Measurements from ENCODE around the gene MSI2. TPM values are rescaled to one million over a fixed set of nuclear protein-coding genes. Genes with fewer than 3 reads are reported as not detected.
A peak's percentile ranks its signal among the peaks of the same experiment; 100 is the strongest.

The MSI2 gene
- total and polyA plus RNA-seq, 12 donors: 25.5 to 135 (median 121) TPM

DNA sequence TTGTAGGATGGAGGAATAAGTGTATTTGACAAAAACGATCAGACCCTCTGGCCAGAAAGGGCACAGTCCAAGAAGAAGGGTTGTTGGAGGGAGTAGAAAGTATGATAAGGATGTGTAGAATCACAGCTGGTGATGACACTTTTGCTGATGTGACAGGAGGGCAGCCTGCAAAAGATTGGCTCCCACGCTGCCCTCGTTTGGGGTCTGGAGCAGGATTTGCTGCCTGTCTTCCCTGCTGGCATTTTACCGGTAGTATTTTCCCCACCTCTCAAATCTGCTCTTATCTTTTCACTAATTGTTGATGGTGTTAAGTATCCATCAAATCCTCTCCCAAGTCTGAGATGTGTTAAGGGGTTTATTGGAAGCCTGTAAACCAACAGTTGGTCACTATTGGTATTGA is 280.0 kb downstream of the MSI2 start:
- Histone ChIP-seq H3K36me3 (peaks cover 0 to 8% (median 0%) of the 10 kb centered on the region in 9 donors), H3K27ac (no peak overlapping the region), H3K4me3 (no peak overlapping the region), H3K27me3 (no peaks in the 10 kb centered on the region), H3K9me3 (no peaks in the 10 kb centered on the region), H3K4me1 (peaks cover 12 to 47% (median 27%) of the 10 kb centered on the region in 9 donors)
- DNase-seq (no peak), ATAC-seq (no peak)
- 57 to 71% methylated on average over 4 of the region's 4 CpGs for WGBS, 2 donors
- intact Hi-C loops (cut with DNase I): loop anchor here in 1 of 10 donors (10.0 kb wide), 1 partner anchor 291 kb away; no protein-coding TSS in a partner anchor
- TF ChIP-seq CTCF (IDR thresholded peaks at IDR 0.05): no peak

- no peak for TF ChIP-seq CTCF (IDR thresholded peaks at IDR 0.05)
- 89 to 91% methylated on average over 10 of the region's 10 CpGs for WGBS, 2 donors
- DNase-seq: no peak
- Histone ChIP-seq H3K27me3 (no peaks in the 10 kb centered on the region), H3K36me3 (peaks cover 0 to 8% (median 0%) of the 10 kb centered on the region in 9 donors), H3K4me1 (peaks cover 16 to 54% (median 32%) of the 10 kb centered on the region in 9 donors), H3K4me3 (peak overlapping the region in 1 of 10 donors; percentile 18), H3K9me3 (no peaks in the 10 kb centered on the region), H3K27ac (peak overlapping the region in 5 of 10 donors; percentile 60 to 76 (median 71))
- intact Hi-C loops (cut with DNase I): loop anchor here in 1 of 10 donors (10.0 kb wide), 1 partner anchor 292 kb away; no protein-coding TSS in a partner anchor
- ATAC-seq: no peak
These were observed 280.6 kb downstream of the MSI2 start for GRCh38 chr17:57536789-57537523.

DNA sequence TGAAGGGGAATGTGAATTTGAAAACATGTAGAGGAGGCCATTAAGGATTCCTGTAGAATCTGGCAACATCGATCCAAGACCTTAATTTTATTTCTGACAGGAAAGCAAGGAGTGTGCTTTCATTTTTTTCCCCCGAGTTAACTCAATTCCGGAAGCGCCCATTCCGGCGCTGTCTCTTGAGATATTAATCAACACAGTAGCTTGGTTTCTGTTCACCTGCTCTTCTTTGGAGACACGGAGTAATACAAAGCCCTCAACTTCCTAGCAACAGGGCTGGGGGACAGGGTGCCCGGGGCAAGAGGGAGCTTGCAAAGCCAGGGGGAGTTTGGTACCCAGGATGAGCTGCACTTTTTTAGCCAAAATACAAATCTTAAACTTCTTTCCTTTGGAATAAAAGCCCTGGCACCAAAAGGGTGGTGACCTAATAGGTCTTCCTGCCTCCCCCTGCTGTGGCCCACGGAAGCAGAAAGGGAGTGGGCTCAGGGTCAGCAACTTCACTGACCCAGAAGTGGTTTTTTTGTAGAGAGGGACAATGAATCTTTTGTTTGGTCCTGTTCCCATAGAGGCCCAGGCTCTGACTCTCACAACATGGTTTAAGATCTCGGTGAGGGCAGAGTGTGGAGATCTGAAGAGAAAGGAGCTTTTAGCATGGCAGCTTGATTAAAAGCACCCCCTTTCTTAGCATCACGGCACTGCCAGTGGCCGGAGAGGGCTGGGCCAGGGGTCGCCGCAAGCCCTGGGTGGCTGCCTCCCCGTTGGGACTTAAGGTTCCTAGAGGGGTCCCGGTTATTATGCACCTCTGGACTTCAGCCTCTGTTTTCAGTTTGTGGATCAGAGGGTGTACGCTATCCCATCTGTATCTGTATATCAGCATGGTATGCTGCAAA is 281.4 kb downstream of the MSI2 start:
- DNase-seq (no peak), ATAC-seq (peak in 6 of 8 donors; percentile 8 to 58 (median 28))
- WGBS, 2 donors: 60 to 68% methylated on average over 17 of the region's 17 CpGs
- peak overlapping the region in 9 of 10 donors; percentile 3 to 76 (median 60) for H3K27ac ChIP-seq
- no peaks in the 10 kb centered on the region for H3K27me3 ChIP-seq
- H3K9me3 ChIP-seq: no peaks in the 10 kb centered on the region
- no peak for TF ChIP-seq CTCF (IDR thresholded peaks at IDR 0.05)
- peaks cover 16 to 62% (median 39%) of the 10 kb centered on the region in 9 donors for H3K4me1 ChIP-seq
- intact Hi-C loops (cut with DNase I): loop anchor here in 1 of 10 donors (10.0 kb wide), 1 partner anchor 293 kb away; no protein-coding TSS in a partner anchor
- peaks cover 0 to 3% (median 0%) of the 10 kb centered on the region in 9 donors for H3K36me3 ChIP-seq
- peak overlapping the region in 3 of 10 donors; percentile 5 to 19 (median 18) for H3K4me3 ChIP-seq
